H1 (cell line): Measurements from ENCODE around the gene KCNG3. TPM values are rescaled to one million over a fixed set of nuclear protein-coding genes. Genes with fewer than 3 reads are reported as not detected.

ENCODE experiments used
- CTCF ChIA-PET: fragments of 300-600 bp; sonication (Branson Sonifier 250); formaldehyde crosslinking; loops from one replicate; lab custom pipeline; 2021; ENCODE audit not compliant: partially characterized antibody; lab: Charles Lee
- POLR2A ChIA-PET: fragments of 300-600 bp; sonication (Branson Sonifier 250); formaldehyde crosslinking; loops from one replicate; lab custom pipeline; 2021; ENCODE audit warnings: inconsistent platforms; ENCODE audit not compliant: partially characterized antibody; lab: Charles Lee
- DNase-seq, 2 experiments: peaks; one replicate each; pipeline versions ENCODE4 v3.0.0 to v3.0.0-alpha.2; 2010 to 2022; ENCODE audit warnings: low spot score in 2 of 2, low read depth in 1 of 2, mixed read lengths in 1 of 2
- FAIRE-seq: peaks from 2 replicates; lab custom pipeline; 2011; peaks lifted over from hg19 to GRCh38; lab: Jason Lieb, UNC
- H2AFZ ChIP-seq: 2 replicates; pipeline ENCODE4 v1.8.1; 2012; ENCODE audit warnings: low read length, inconsistent platforms
- H2AK5ac ChIP-seq: 2 replicates; pipeline ENCODE4 v1.6.1; 2013; ENCODE audit warnings: low read depth, low read length
- H2BK120ac ChIP-seq: replicated peaks from 2 replicates; pipeline ENCODE3; 2013; ENCODE audit warnings: low read depth, low read length, inconsistent platforms
- H2BK12ac ChIP-seq: 2 replicates; pipeline ENCODE4 v1.6.1; 2013; ENCODE audit warnings: low read depth, low read length
- H2BK15ac ChIP-seq: 2 replicates; pipeline ENCODE4 v1.6.1; 2013; ENCODE audit warnings: low read length
- H2BK20ac ChIP-seq: 2 replicates; pipeline ENCODE4 v1.6.1; 2013; ENCODE audit warnings: low read length
- H2BK5ac ChIP-seq: 2 replicates; pipeline ENCODE4 v1.6.1; 2013; ENCODE audit warnings: low read depth, low read length
- H3K14ac ChIP-seq: 2 replicates; pipeline ENCODE4 v1.6.1; 2013; ENCODE audit warnings: inconsistent platforms; ENCODE audit not compliant: insufficient read length
- H3K18ac ChIP-seq: 2 replicates; pipeline ENCODE4 v1.6.1; 2013; ENCODE audit warnings: low read length; ENCODE audit errors: extremely low read depth
- H3K23ac ChIP-seq: 2 replicates; pipeline ENCODE4 v1.6.1; 2013; ENCODE audit warnings: inconsistent platforms; ENCODE audit not compliant: insufficient read length
- H3K23me2 ChIP-seq: 2 replicates; pipeline ENCODE4 v1.6.1; 2013; ENCODE audit warnings: low read depth, low read length
- H3K27ac ChIP-seq: 2 replicates; pipeline ENCODE4 v1.6.1; 2011; ENCODE audit warnings: low read depth, low read length, inconsistent platforms
- H3K27me3 ChIP-seq, 4 experiments: replicated peaks in 1 of 4; 1 replicate in 1 of 4; 2 replicates in 3 of 4; pipeline versions ENCODE4 v1.6.1 to v1.8.1; 2011 to 2013; ENCODE audit warnings: low read length in 3 of 4, mild to moderate bottlenecking in 3 of 4, inconsistent platforms in 2 of 4, mixed read lengths in 2 of 4, moderate library complexity in 1 of 4; ENCODE audit not compliant: control insufficient read depth in 3 of 4, insufficient read depth in 3 of 4; ENCODE audit errors: extremely low read depth in 1 of 4
- H3K36me3 ChIP-seq, 4 experiments: 2 replicates each; pipeline versions ENCODE4 v1.6.1 to v1.8.1; 2011 to 2013; ENCODE audit warnings: mild to moderate bottlenecking in 4 of 4, low read length in 3 of 4, moderate library complexity in 2 of 4, control low read depth in 1 of 4, inconsistent platforms in 1 of 4; ENCODE audit not compliant: insufficient read depth in 4 of 4, control insufficient read depth in 2 of 4
- H3K4ac ChIP-seq: replicated peaks from 2 replicates; pipeline ENCODE3; 2013; ENCODE audit warnings: low read length, low read depth, mixed read lengths, inconsistent platforms; ENCODE audit not compliant: insufficient read length
- H3K4me1 ChIP-seq, 4 experiments: replicated peaks in 1 of 4; 1 replicate in 1 of 4; 2 replicates in 3 of 4; pipeline versions ENCODE4 v1.6.1 to v1.8.1; 2011 to 2013; ENCODE audit warnings: low read length in 3 of 4, inconsistent platforms in 2 of 4, mixed read lengths in 1 of 4; ENCODE audit not compliant: insufficient read depth in 4 of 4, control insufficient read depth in 3 of 4
- H3K4me2 ChIP-seq, 2 experiments: 2 replicates each; pipeline versions ENCODE4 v1.6.1 to v1.8.1; 2011 to 2013; ENCODE audit warnings: low read depth in 2 of 2, low read length in 2 of 2, control low read depth in 1 of 2, inconsistent platforms in 1 of 2, mild to moderate bottlenecking in 1 of 2; ENCODE audit not compliant: insufficient read depth in 1 of 2
- H3K4me3 ChIP-seq, 4 experiments: fragments of 200-600, 300-600 bp in 1 of 4; sonication (generic), shearing (Covaris generic), sonication (Bioruptor Twin) in 1 of 4; 2 replicates each; pipeline versions ENCODE4 v1.5.1 to v1.8.1; 2011 to 2016; ENCODE audit warnings: low read length in 4 of 4, low read depth in 3 of 4, control low read depth in 2 of 4, inconsistent platforms in 2 of 4, mild to moderate bottlenecking in 2 of 4, mixed read lengths in 1 of 4, moderate library complexity in 1 of 4; ENCODE audit not compliant: insufficient read depth in 2 of 4; ENCODE audit errors: extremely low read depth in 1 of 4
- H3K56ac ChIP-seq: replicated peaks from 2 replicates; pipeline ENCODE3; 2013; ENCODE audit warnings: low read depth, mild to moderate bottlenecking, mixed read lengths, low read length, inconsistent platforms; ENCODE audit not compliant: insufficient read length
- H3K79me1 ChIP-seq: 2 replicates; pipeline ENCODE4 v1.6.1; 2013; ENCODE audit warnings: low read depth, low read length, control low read depth
- H3K79me2 ChIP-seq, 2 experiments: 2 replicates each; pipeline versions ENCODE4 v1.6.1 to v1.8.1; 2012 to 2013; ENCODE audit warnings: low read length in 2 of 2, mild to moderate bottlenecking in 2 of 2, inconsistent platforms in 1 of 2; ENCODE audit not compliant: insufficient read depth in 2 of 2, control insufficient read depth in 1 of 2
- H3K9ac ChIP-seq, 4 experiments: replicated peaks in 1 of 4; 1 replicate in 1 of 4; 2 replicates in 3 of 4; pipeline versions ENCODE4 v1.6.1 to v1.8.1; 2011 to 2013; ENCODE audit warnings: low read depth in 3 of 4, low read length in 3 of 4, control low read depth in 2 of 4, mild to moderate bottlenecking in 2 of 4, moderate library complexity in 2 of 4, inconsistent platforms in 1 of 4; ENCODE audit errors: extremely low read depth in 1 of 4
- H3K9me3 ChIP-seq, 2 experiments: 2 replicates each; pipeline versions ENCODE4 v1.6.1 to v1.8.1; 2012 to 2013; ENCODE audit warnings: mild to moderate bottlenecking in 2 of 2, moderate library complexity in 2 of 2, control low read depth in 1 of 2, inconsistent platforms in 1 of 2, low read depth in 1 of 2, low read length in 1 of 2, mixed read lengths in 1 of 2; ENCODE audit not compliant: insufficient read depth in 2 of 2
- H4K20me1 ChIP-seq, 2 experiments: replicated peaks in 1 of 2; 2 replicates each; pipeline versions ENCODE3 to v1.8.1; 2011 to 2013; ENCODE audit warnings: inconsistent platforms in 2 of 2, low read length in 2 of 2, mild to moderate bottlenecking in 1 of 2; ENCODE audit not compliant: insufficient read depth in 2 of 2, control insufficient read depth in 1 of 2
- H4K5ac ChIP-seq: 2 replicates; pipeline ENCODE4 v1.6.1; 2013; ENCODE audit warnings: low read length, low read depth, mixed read lengths, inconsistent platforms; ENCODE audit not compliant: insufficient read length
- H4K8ac ChIP-seq: 2 replicates; pipeline ENCODE4 v1.8.0; 2013; ENCODE audit warnings: mild to moderate bottlenecking, moderate library complexity, low read length, inconsistent platforms; ENCODE audit not compliant: insufficient read depth; ENCODE audit errors: extremely low read depth
- H4K91ac ChIP-seq: replicated peaks from 2 replicates; pipeline ENCODE3; 2013; ENCODE audit warnings: low read length, mixed read lengths, inconsistent platforms; ENCODE audit not compliant: insufficient read length
- CHD1 ChIP-seq: IDR thresholded peaks from 2 replicates; pipeline ENCODE4 v1.6.1; 2012; ENCODE audit warnings: low read depth, low read length, improper control_type of control experiment
- WGBS, 2 experiments: shearing (Covaris generic) in 1 of 2; methylation state at CpG; one replicate each; pipeline versions ENCODE4 v1.1.6 to v1.1.7; 2013 to 2015; ENCODE audit warnings: low lambda C conversion rate in 2 of 2, mixed read lengths in 2 of 2, inconsistent platforms in 1 of 2, low coverage in 1 of 2, missing lambda C conversion rate in 1 of 2; ENCODE audit not compliant: insufficient replicate concordance in 2 of 2, insufficient coverage in 1 of 2, insufficient read length in 1 of 2; ENCODE audit errors: extremely low coverage in 1 of 2, missing lambda C conversion rate in 1 of 2; 5-methylcytosine and 5-hydroxymethylcytosine counted together
- polyA plus RNA-seq, 7 experiments: library from polyadenylated mRNA; depleted of rRNA in 3 of 7; stranded (reverse) in 5 of 7; unstranded in 2 of 7; fragments of >200 nt in 5 of 7; fragments of 200-250 nt in 2 of 7; gene quantifications; 1 replicate in 5 of 7; 2 replicates in 1 of 7; 4 replicates in 1 of 7; pipeline versions ENCODE4 v1.2.1 to v1.2.3, GENCODE V29; 2011 to 2013; ENCODE audit warnings: missing spikeins in 2 of 7, mixed read lengths in 2 of 7
- total RNA-seq: library from RNA; stranded (reverse); fragmentation: NEBNext Ultra II Directional; extraction: Animal tissue kit (Norgen Biotek cat#: 25700); gene quantifications from 2 replicates; pipeline ENCODE4 v1.2.1, GENCODE V29; 2021

The KCNG3 gene
- total and polyA plus RNA-seq, 2 of the 8 experiments (the other 6 are each of a cell fraction or from before 2014, with no cell fraction given) = 8.1 to 21.3 TPM

DNA sequence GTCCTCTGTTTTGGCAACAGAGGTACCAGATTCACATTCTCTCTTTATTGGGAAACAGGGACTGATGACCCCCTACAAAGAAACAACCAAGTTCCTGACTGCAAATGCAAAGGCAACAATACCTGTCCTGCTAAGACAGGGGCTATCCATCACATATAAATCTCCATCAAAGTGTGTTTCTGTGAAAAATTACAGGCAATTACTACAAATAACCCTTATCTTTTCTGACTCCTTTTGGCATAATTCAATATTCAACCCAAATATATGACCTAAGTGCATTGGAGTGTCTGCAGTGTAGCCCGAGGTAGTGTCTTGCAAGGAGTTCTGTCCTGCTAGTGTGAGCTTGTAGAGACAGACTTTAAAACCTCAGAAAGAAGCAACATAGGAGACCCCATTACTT, 35.4 kb downstream of the KCNG3 start:
- Histone ChIP-seq H2BK5ac (no peak overlapping the region), H3K27ac (no peak overlapping the region), H3K23ac (no peak overlapping the region), H3K4me3 (no peak overlapping the region), H4K5ac (no peak overlapping the region), H3K18ac (no peak overlapping the region), H3K14ac (no peak overlapping the region), H2AK5ac (no peak overlapping the region), H3K56ac (no peak overlapping the region), H2BK12ac (no peak overlapping the region), H3K36me3 (peaks cover 0 to 6% (median 0%) of the 10 kb centered on the region in 4 experiments; a peak in 1 of 8 replicates), H2BK20ac (no peak overlapping the region), H4K20me1 (peaks cover 6 to 11% of the 10 kb centered on the region in 2 experiments), H3K79me1 (peaks cover 20% of the 10 kb centered on the region), H4K91ac (no peak overlapping the region), H2BK15ac (no peak overlapping the region), H2AFZ (no peak overlapping the region), H3K9me3 (no peaks in the 10 kb centered on the region), H2BK120ac (no peak overlapping the region), H3K27me3 (peaks cover 0 to 1% (median 0%) of the 10 kb centered on the region in 4 experiments; a peak in 1 of 7 replicates), H3K9ac (no peak overlapping the region), H3K4ac (no peak overlapping the region), H3K79me2 (peaks cover 13 to 92% of the 10 kb centered on the region in 2 experiments; a peak in 3 of 4 replicates), H3K4me2 (no peak overlapping the region), H3K23me2 (no peaks in the 10 kb centered on the region), H4K8ac (no peak overlapping the region), H3K4me1 (peaks cover 2 to 5% (median 4%) of the 10 kb centered on the region in 4 experiments)
- no peak for TF ChIP-seq CHD1
- ChIA-PET CTCF (interaction anchor here (2.2 kb wide), 2 partner anchors 11 to 17 kb away, joined by 6 to 7 read pairs; no protein-coding TSS in a partner anchor), POLR2A (no interaction called here)
- FAIRE-seq = no peak
- no peak for DNase-seq
- 82% methylated on average over 1 of the region's 1 CpG; no CpG with 5 or more reads in 1 of the 2 experiments for WGBS, 2 experiments
